ENCODE data around the gene HAS3. TPM values are rescaled to one million over a fixed set of nuclear protein-coding genes. Genes with fewer than 3 reads are reported as not detected.

Gene HAS3
- total RNA-seq, 1 experiment from 2014 or later: 140 TPM

- ChIA-PET POLR2A (interaction anchor here (1.1 kb wide), 2 partner anchors 9 to 267 kb away, joined by 3 to 5 read pairs; no protein-coding TSS in a partner anchor), RAD21 (ENCODE audit: low non-redundant PET in 1 of 2, low total read pairs in 2 of 2, uncharacterized antibody in 2 of 2, unreplicated experiment in 2 of 2) (no interaction called here), CTCF (interaction anchor here (1.0 kb wide), 1 partner anchor 9 kb away, joined by 5 read pairs; no protein-coding TSS in a partner anchor)
- peaks cover 0 to 10% of the 10 kb centered on the region in 2 experiments; a peak in 1 of 4 replicates for H3K4me1 ChIP-seq (ENCODE audit: control insufficient read depth in 1 of 2, insufficient read depth in 2 of 2, low read length in 2 of 2)
- no peaks in the 10 kb centered on the region for H3K27me3 ChIP-seq (ENCODE audit: insufficient read depth, low read length)
- no peak for ATAC-seq
- no TSS peak for BruUV-seq (replicated peaks)
- H3K9ac ChIP-seq (ENCODE audit: low read length): no peak overlapping the region
- H3K4me3 ChIP-seq (replicated peaks in 1 of 2; ENCODE audit: low read depth in 1 of 2, low read length in 2 of 2): no peak overlapping the region
- TF ChIP-seq JUND (IDR thresholded peaks at IDR 0.05) (no peak), SRF (IDR thresholded peaks at IDR 0.05; ENCODE audit: low read depth) (no peak), EGR1 (IDR thresholded peaks at IDR 0.05; ENCODE audit: low read depth) (no peak), ATF3 (IDR thresholded peaks at IDR 0.05) (no peak)
- H2AFZ ChIP-seq (ENCODE audit: low read depth, low read length, poor library complexity, severe bottlenecking): no peak overlapping the region
- no peak overlapping the region for H3K4me2 ChIP-seq (ENCODE audit: low read length)
- H3K27ac ChIP-seq (ENCODE audit: low read depth, low read length): no peak overlapping the region
- peaks cover 13% of the 10 kb centered on the region; the same call in 1 of the 2 replicates for H4K20me1 ChIP-seq (ENCODE audit: insufficient read depth)
- no peaks in the 10 kb centered on the region for H3K9me3 ChIP-seq (ENCODE audit: control insufficient read depth in 1 of 2, insufficient read depth in 1 of 2, low read depth in 1 of 2, low read length in 2 of 2)
- peaks cover 46 to 91% of the 10 kb centered on the region in 2 experiments for H3K36me3 ChIP-seq (ENCODE audit: control insufficient read depth in 1 of 2, insufficient read depth in 2 of 2, low read length in 2 of 2)
- no peak for DNase-seq (ENCODE audit: low read depth, low spot score)
- H3K9me2 ChIP-seq (ENCODE audit: insufficient read depth): no peaks in the 10 kb centered on the region
- H3K79me2 ChIP-seq (ENCODE audit: insufficient read depth, low read length): peaks cover 58% of the 10 kb centered on the region
- intact Hi-C loops (cut with micrococcal nuclease): no loop called here
Measured at GRCh38 chr16:69116906-69117305, 11.5 kb downstream of the HAS3 start.

- Histone ChIP-seq H3K9me2 (ENCODE audit: insufficient read depth) (no peaks in the 10 kb centered on the region), H4K20me1 (ENCODE audit: insufficient read depth) (peaks cover 11% of the 10 kb centered on the region; the same call in 1 of the 2 replicates), H3K9ac (ENCODE audit: low read length) (no peak overlapping the region), H3K36me3 (ENCODE audit: control insufficient read depth in 1 of 2, insufficient read depth in 2 of 2, low read length in 2 of 2) (peaks cover 41 to 81% of the 10 kb centered on the region in 2 experiments), H3K27ac (ENCODE audit: low read depth, low read length) (no peak overlapping the region), H3K9me3 (ENCODE audit: control insufficient read depth in 1 of 2, insufficient read depth in 1 of 2, low read depth in 1 of 2, low read length in 2 of 2) (no peaks in the 10 kb centered on the region), H3K4me1 (ENCODE audit: control insufficient read depth in 1 of 2, insufficient read depth in 2 of 2, low read length in 2 of 2) (peaks cover 0 to 5% of the 10 kb centered on the region in 2 experiments; a peak in 2 of 4 replicates), H3K79me2 (ENCODE audit: insufficient read depth, low read length) (peaks cover 55% of the 10 kb centered on the region), H3K27me3 (ENCODE audit: insufficient read depth, low read length) (no peaks in the 10 kb centered on the region), H3K4me3 (replicated peaks in 1 of 2; ENCODE audit: low read depth in 1 of 2, low read length in 2 of 2) (no peak overlapping the region), H3K4me2 (ENCODE audit: low read length) (no peak overlapping the region), H2AFZ (ENCODE audit: low read depth, low read length, poor library complexity, severe bottlenecking) (no peak overlapping the region)
- TF ChIP-seq SIN3A (IDR thresholded peaks at IDR 0.05; ENCODE audit: low read depth) (no peak), ZBTB33 (IDR thresholded peaks at IDR 0.05; ENCODE audit: extremely low read depth, insufficient replicate concordance, low read length) (no peak), MAX (IDR thresholded peaks at IDR 0.05) (no peak), CTCF (IDR thresholded peaks at IDR 0.05 in 2 of 3, conservative IDR thresholded peaks at IDR 0.05 in 1 of 3; ENCODE audit: borderline replicate concordance in 1 of 3, insufficient read depth in 1 of 3, low read depth in 2 of 3, low read length in 2 of 3) (no peak), SRF (IDR thresholded peaks at IDR 0.05; ENCODE audit: low read depth) (no peak)
- TSS peak; percentile 31 for BruUV-seq (replicated peaks)
- intact Hi-C loops (cut with micrococcal nuclease): no loop called here
- DNase-seq (ENCODE audit: low read depth, low spot score) (no peak), ATAC-seq (peak; percentile 7; the same call in 1 of the 2 replicates)
- ChIA-PET RAD21 (ENCODE audit: low non-redundant PET in 1 of 2, low total read pairs in 2 of 2, uncharacterized antibody in 2 of 2, unreplicated experiment in 2 of 2) (no interaction called here), POLR2A (interaction anchor here (0.6 to 0.9 kb wide), 4 partner anchors 10 to 272 kb away, joined by 3 to 6 read pairs (median 4); no protein-coding TSS in a partner anchor), CTCF (interaction anchor here (1.0 kb wide), 1 partner anchor 215 kb away, joined by 3 read pairs; no protein-coding TSS in a partner anchor)
Measured at GRCh38 chr16:69118468-69118867, 13.0 kb downstream of the HAS3 start.

Data from HCT116 (cell line).